Measurements from ENCODE around the gene CHDH. TPM values are rescaled to one million over a fixed set of nuclear protein-coding genes. Genes with fewer than 3 reads are reported as not detected.

Gene CHDH
- total and polyA plus RNA-seq, 2 donors (not counting 3 experiments of a cell fraction or from before 2014, with no cell fraction given): 0.04 to 0.06 TPM

- H3K27me3 ChIP-seq (ENCODE audit: control insufficient read depth in 2 of 2, insufficient read depth in 2 of 2, low read length in 2 of 2): no peaks in the 10 kb centered on the region
- H3K4me3 ChIP-seq (replicated peaks in 1 of 3; ENCODE audit: insufficient read depth in 1 of 3, low read depth in 1 of 3, low read length in 3 of 3): no peak overlapping the region
- H3K4me2 ChIP-seq (ENCODE audit: insufficient read depth, low read length): no peak overlapping the region
- POLR2A ChIA-PET: no interaction called here
- dilution Hi-C loops (cut with MboI; ENCODE audit: extremely low pct_ligation_motif_present, low sequenced_read_pairs) (no loop called here), intact Hi-C loops (cut with micrococcal nuclease) (no loop called here)
- H3K9me3 ChIP-seq (replicated peaks; ENCODE audit: control insufficient read depth, insufficient read depth, low read length): no peaks in the 10 kb centered on the region
- no TSS peak for BruUV-seq (replicated peaks)
- no peak overlapping the region for H3K27ac ChIP-seq (ENCODE audit: insufficient read depth, low read depth, low read length)
- H3K9me1 ChIP-seq (replicated peaks; ENCODE audit: control insufficient read depth, extremely low read depth, insufficient read depth, low read length): no peaks in the 10 kb centered on the region
- no peak for DNase-seq (ENCODE audit: low read depth, low spot score)
- H3K36me3 ChIP-seq (ENCODE audit: control insufficient read depth in 2 of 2, extremely low read depth in 1 of 2, insufficient read depth in 2 of 2, low read length in 2 of 2): no peaks in the 10 kb centered on the region
- no peak for TF ChIP-seq FOS (IDR thresholded peaks at IDR 0.05; ENCODE audit: borderline replicate concordance, insufficient read depth, low read length)
- no peak for TF ChIP-seq MYC (IDR thresholded peaks at IDR 0.05; ENCODE audit: low read depth, low read length)
- TF ChIP-seq JUN (IDR thresholded peaks at IDR 0.05; ENCODE audit: borderline replicate concordance, insufficient read depth, insufficient read length, low read depth): no peak
- no peak for TF ChIP-seq CTCF (IDR thresholded peaks at IDR 0.05; ENCODE audit: extremely low read depth in 1 of 2, insufficient read depth in 1 of 2, low read depth in 1 of 2, low read length in 2 of 2)
- no peak for TF ChIP-seq GATA2 (IDR thresholded peaks at IDR 0.05; ENCODE audit: insufficient read depth, insufficient read length, low read depth, low read length)
- no peak for TF ChIP-seq EZH2 (IDR thresholded peaks at IDR 0.05; ENCODE audit: borderline replicate concordance, low read depth, low read length, severe bottlenecking)
- TF ChIP-seq POLR2A (IDR thresholded peaks at IDR 0.05; ENCODE audit: low read depth, low read length): no peak
- no peak for TF ChIP-seq POLR2AphosphoS5 (IDR thresholded peaks at IDR 0.05; ENCODE audit: insufficient read depth, low read depth, low read length)
- TF ChIP-seq, protein P1, sequence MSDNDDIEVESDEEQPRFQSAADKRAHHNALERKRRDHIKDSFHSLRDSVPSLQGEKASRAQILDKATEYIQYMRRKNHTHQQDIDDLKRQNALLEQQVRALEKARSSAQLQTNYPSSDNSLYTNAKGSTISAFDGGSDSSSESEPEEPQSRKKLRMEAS (IDR thresholded peaks at IDR 0.05; ENCODE audit: insufficient read depth, insufficient read length): no peak
- H4K20me1 ChIP-seq (replicated peaks; ENCODE audit: control insufficient read depth, extremely low read depth, insufficient read depth, low read length): no peaks in the 10 kb centered on the region
- CTCF ChIA-PET: no interaction called here
- H3K4me1 ChIP-seq (ENCODE audit: control insufficient read depth, extremely low read depth, insufficient read depth, low read length): no peaks in the 10 kb centered on the region
- no peak for FAIRE-seq
- H3K79me2 ChIP-seq (ENCODE audit: control insufficient read depth, insufficient read depth, low read length): no peaks in the 10 kb centered on the region
- no peak overlapping the region for H2AFZ ChIP-seq (ENCODE audit: low read depth, low read length)
- no peak overlapping the region for H3K9ac ChIP-seq (replicated peaks; ENCODE audit: extremely low read depth, insufficient read depth, low read length)
Measured at GRCh38 chr3:53800041-53800906, 45.9 kb downstream of the CHDH start.
